ENCODE results near the gene AUTS2. TPM values are rescaled to one million over a fixed set of nuclear protein-coding genes. Genes with fewer than 3 reads are reported as not detected.

Gene AUTS2
- total RNA-seq, 1 experiment from 2014 or later: 256 TPM

DNA sequence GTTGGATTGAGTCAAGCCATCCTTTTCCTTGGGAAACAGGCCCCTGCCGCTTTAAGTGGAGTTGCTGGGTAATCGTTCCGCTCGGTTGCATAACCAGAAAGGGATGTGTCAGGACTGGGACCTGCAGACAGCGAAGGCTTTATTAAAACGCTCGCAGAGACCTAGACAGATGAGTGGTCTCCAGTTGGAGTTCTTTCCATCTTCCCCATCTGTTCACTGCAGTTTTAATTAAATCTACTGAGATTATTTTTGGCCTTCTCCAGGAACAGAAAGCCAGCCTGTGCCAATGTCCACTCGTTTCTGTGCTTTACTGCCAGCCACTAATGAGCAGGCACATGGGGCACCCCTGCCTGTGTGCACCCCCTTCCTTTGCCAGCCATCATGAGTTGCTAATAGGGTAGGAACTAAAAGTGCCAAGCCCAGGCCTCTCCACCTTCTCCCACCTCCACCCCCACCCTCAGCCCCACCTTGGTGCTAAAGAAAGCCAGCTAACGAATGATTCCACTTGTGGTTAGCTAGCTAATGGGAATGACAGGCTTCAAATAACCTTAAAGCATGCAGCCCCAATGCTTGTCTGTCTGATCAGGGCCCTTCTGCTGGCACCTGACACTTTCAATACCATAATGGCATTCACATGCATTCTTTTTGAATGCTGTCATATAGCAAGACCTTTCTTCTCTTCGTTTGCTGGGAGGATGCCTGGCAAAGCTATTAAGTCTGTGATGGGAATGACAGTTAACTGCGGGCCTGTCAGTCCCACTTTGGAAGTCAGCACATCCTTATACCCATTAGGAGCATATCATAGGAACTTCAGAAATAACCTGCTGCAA, 976.9 kb downstream of the AUTS2 start:
- no peak for DNase-seq
- no peaks in the 10 kb centered on the region for H3K79me1 ChIP-seq (ENCODE audit: insufficient read depth, low read depth, low read length, poor library complexity, severe bottlenecking)
- no peak overlapping the region for H2AFZ ChIP-seq (ENCODE audit: low read length)
- no peaks in the 10 kb centered on the region; the same call in 1 of the 2 replicates for H3K4me1 ChIP-seq (ENCODE audit: insufficient read depth, low read length)
- H3K27me3 Mint-ChIP-seq (ENCODE audit: low read depth): peaks cover 13% of the 10 kb centered on the region
- H3K23me2 ChIP-seq (ENCODE audit: insufficient read length, low read depth, low read length, poor library complexity, severe bottlenecking): peaks cover 2% of the 10 kb centered on the region
- no peak overlapping the region for H3K23ac ChIP-seq (ENCODE audit: insufficient read length, low read depth, low read length)
- H2BK5ac ChIP-seq (ENCODE audit: insufficient read length, low read length): no peak overlapping the region
- no peaks in the 10 kb centered on the region for H3K9me3 ChIP-seq (ENCODE audit: control insufficient read depth, low read depth, low read length)
- peaks cover 0 to 5% of the 10 kb centered on the region in 2 experiments; a peak in 1 of 5 replicates for H3K9me3 Mint-ChIP-seq
- peaks cover 15 to 27% of the 10 kb centered on the region in 2 experiments for H3K4me1 Mint-ChIP-seq
- no peaks in the 10 kb centered on the region for H3K27me3 ChIP-seq (ENCODE audit: insufficient read depth, low read length)
- no peak for TF ChIP-seq CTCF (conservative IDR thresholded peaks at IDR 0.05)
- no peak overlapping the region for H3K27ac ChIP-seq (ENCODE audit: insufficient read length, low read depth, low read length)
- WGBS (ENCODE audit: extremely low coverage, insufficient read length, low lambda C conversion rate): no CpG with 5 or more reads among the region's 11 CpGs
- H3K4ac ChIP-seq (ENCODE audit: low read depth, low read length): no peak overlapping the region
- H3K36me3 Mint-ChIP-seq (ENCODE audit: insufficient read depth in 1 of 3, low read depth in 3 of 3): no peaks in the 10 kb centered on the region
- no peak overlapping the region for H3K9ac ChIP-seq (ENCODE audit: extremely low read depth, insufficient read length, low read length)
- no peak overlapping the region for H4K91ac ChIP-seq (ENCODE audit: insufficient read length, low read depth, low read length)
- H3K4me3 Mint-ChIP-seq: no peak overlapping the region
- H2BK12ac ChIP-seq (ENCODE audit: insufficient read length, low read depth, low read length): no peak overlapping the region
- H4K8ac ChIP-seq (replicated peaks; ENCODE audit: insufficient read length, low read depth, low read length): no peak overlapping the region
- H2BK15ac ChIP-seq (ENCODE audit: low read depth, low read length): no peak overlapping the region
- H3K14ac ChIP-seq (ENCODE audit: insufficient read depth, low read length): no peak overlapping the region
- no peak overlapping the region for H2AK5ac ChIP-seq (ENCODE audit: insufficient read length, low read length)
- H4K5ac ChIP-seq (ENCODE audit: insufficient read length, low read depth, low read length): no peak overlapping the region
- H2BK120ac ChIP-seq (ENCODE audit: low read depth, low read length, poor library complexity, severe bottlenecking): no peak overlapping the region
- no peaks in the 10 kb centered on the region for H4K20me1 ChIP-seq (ENCODE audit: control insufficient read depth, insufficient read depth, insufficient read length)
- H3K18ac ChIP-seq (ENCODE audit: insufficient read length, low read depth, low read length): no peak overlapping the region
- no peaks in the 10 kb centered on the region; the same call in 1 of the 2 replicates for H3K79me2 ChIP-seq (ENCODE audit: insufficient read depth, low read length)
- H3K4me2 ChIP-seq (ENCODE audit: insufficient read depth, insufficient read length, low read length): no peak overlapping the region
- H3T11ph ChIP-seq (ENCODE audit: low read length): no peak overlapping the region
- H3K27ac Mint-ChIP-seq: no peak overlapping the region
- H2BK20ac ChIP-seq (ENCODE audit: low read depth, low read length, poor library complexity, severe bottlenecking): no peak overlapping the region
- H3K56ac ChIP-seq (ENCODE audit: insufficient read length, low read depth, low read length): no peak overlapping the region

Data from H9 (cell line).